C4-2B (cell line): ENCODE data around the gene RNPS1.

ENCODE experiments used
- ZFX ChIP-seq: fragments of 450-650 bp; IDR thresholded peaks from 2 replicates; pipeline ENCODE4 v1.6.1; 2017
- TF ChIP-seq, protein P1 (sequence below): fragments of 450-650 bp; conservative IDR thresholded peaks from 2 replicates; pipeline ENCODE4 v1.5.1; 2017; ENCODE audit warnings: mild to moderate bottlenecking

DNA sequence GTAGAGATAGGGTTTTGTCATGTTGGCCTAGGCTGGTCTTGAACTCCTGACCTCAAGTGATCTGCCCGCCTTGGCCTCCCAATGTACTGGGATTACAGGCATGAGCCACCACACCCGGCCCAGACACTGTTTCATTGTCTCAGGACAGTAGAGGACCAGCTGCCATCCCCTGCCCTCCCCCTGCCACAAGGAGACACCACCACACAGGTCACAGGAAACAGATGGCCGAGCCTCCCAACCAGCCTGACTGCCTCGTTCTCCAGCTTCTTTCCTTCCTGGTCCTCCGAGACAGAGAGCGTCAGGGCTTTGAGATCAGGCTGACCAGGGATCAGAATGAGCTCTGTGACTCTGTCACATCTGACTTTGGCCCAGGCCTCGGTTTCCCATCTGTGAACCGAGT, 20.8 kb upstream of the RNPS1 start:
- TF ChIP-seq, protein P1, sequence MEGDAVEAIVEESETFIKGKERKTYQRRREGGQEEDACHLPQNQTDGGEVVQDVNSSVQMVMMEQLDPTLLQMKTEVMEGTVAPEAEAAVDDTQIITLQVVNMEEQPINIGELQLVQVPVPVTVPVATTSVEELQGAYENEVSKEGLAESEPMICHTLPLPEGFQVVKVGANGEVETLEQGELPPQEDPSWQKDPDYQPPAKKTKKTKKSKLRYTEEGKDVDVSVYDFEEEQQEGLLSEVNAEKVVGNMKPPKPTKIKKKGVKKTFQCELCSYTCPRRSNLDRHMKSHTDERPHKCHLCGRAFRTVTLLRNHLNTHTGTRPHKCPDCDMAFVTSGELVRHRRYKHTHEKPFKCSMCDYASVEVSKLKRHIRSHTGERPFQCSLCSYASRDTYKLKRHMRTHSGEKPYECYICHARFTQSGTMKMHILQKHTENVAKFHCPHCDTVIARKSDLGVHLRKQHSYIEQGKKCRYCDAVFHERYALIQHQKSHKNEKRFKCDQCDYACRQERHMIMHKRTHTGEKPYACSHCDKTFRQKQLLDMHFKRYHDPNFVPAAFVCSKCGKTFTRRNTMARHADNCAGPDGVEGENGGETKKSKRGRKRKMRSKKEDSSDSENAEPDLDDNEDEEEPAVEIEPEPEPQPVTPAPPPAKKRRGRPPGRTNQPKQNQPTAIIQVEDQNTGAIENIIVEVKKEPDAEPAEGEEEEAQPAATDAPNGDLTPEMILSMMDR = no peak
- no peak for TF ChIP-seq ZFX
